ENCODE measurements around the gene LRRC25.
A peak's percentile ranks its signal among the peaks of the same experiment; 100 is the strongest.

Gene LRRC25

GRCh38 chr19:18433015-18433691 is 35.7 kb upstream of the LRRC25 start (continued):
- peak; percentile 93 for TF ChIP-seq GLIS2 (tag by site-specific recombination; IDR thresholded peaks at IDR 0.05)
- TF ChIP-seq KLF1 (tag by site-specific recombination; IDR thresholded peaks at IDR 0.05) = peak; percentile 78; the same call in 1 of the 2 replicates
- no peak for TF ChIP-seq HOXA7 (CRISPR knock-in tag; IDR thresholded peaks at IDR 0.05; ENCODE audit: borderline replicate concordance)
- TF ChIP-seq KLF8 (tag by site-specific recombination; IDR thresholded peaks at IDR 0.05) = peak; percentile 96
- 0 out of 2 replicates have a peak, but pooled peaks have one; percentile 8 for TF ChIP-seq ZBTB21 (tag by site-specific recombination; IDR thresholded peaks at IDR 0.05)
- peak; percentile 87 for TF ChIP-seq ZBTB26 (tag by site-specific recombination; optimal IDR thresholded peaks at IDR 0.05)
- TF ChIP-seq ZNF555 (tag by site-specific recombination; conservative IDR thresholded peaks at IDR 0.05) = no peak
- TF ChIP-seq ZNF629 (tag by site-specific recombination; IDR thresholded peaks at IDR 0.05) = peak; percentile 69
- peak; percentile 91 for TF ChIP-seq ZBTB11 (tag by site-specific recombination; conservative IDR thresholded peaks at IDR 0.05; ENCODE audit: low read depth)
- TF ChIP-seq OVOL3 (tag by site-specific recombination; IDR thresholded peaks at IDR 0.05) = peak; percentile 48; the same call in 1 of the 2 replicates
- no peak for TF ChIP-seq ZSCAN23 (tag by site-specific recombination; IDR thresholded peaks at IDR 0.05)
- no peak for TF ChIP-seq ZNF704 (tag by site-specific recombination; IDR thresholded peaks at IDR 0.05)
- TF ChIP-seq ZXDB (tag by site-specific recombination; IDR thresholded peaks at IDR 0.05) = peak; percentile 98
- TF ChIP-seq YY2 (tag by site-specific recombination; IDR thresholded peaks at IDR 0.05) = peak; percentile 93
- no peak for TF ChIP-seq ZNF362 (tag by site-specific recombination; IDR thresholded peaks at IDR 0.05)
- TF ChIP-seq PRDM6 (tag by site-specific recombination; IDR thresholded peaks at IDR 0.05) = no peak
- TF ChIP-seq TRIM28 (IDR thresholded peaks at IDR 0.05; ENCODE audit: borderline replicate concordance, low read length) = no peak
- TF ChIP-seq ATF2 (tag by site-specific recombination; IDR thresholded peaks at IDR 0.05; ENCODE audit: low read depth) = no peak
- TF ChIP-seq ZNF404 (tag by site-specific recombination; IDR thresholded peaks at IDR 0.05) = no peak
- TF ChIP-seq ZSCAN4 (tag by site-specific recombination; IDR thresholded peaks at IDR 0.05) = 0 out of 2 replicates have a peak, but pooled peaks have one; percentile 12
- no peak for TF ChIP-seq PRDM1 (tag by site-specific recombination; IDR thresholded peaks at IDR 0.05)
- no peak; the same call in 1 of the 2 replicates for TF ChIP-seq ZNF513 (tag by site-specific recombination; IDR thresholded peaks at IDR 0.05)
- 0 out of 2 replicates have a peak, but pooled peaks have one; percentile 15 for TF ChIP-seq ZBTB1 (tag by site-specific recombination; IDR thresholded peaks at IDR 0.05)
- no peak for TF ChIP-seq ZNF18 (tag by site-specific recombination; IDR thresholded peaks at IDR 0.05)
- TF ChIP-seq ZNF239 (tag by site-specific recombination; IDR thresholded peaks at IDR 0.05) = peak; percentile 68; the same call in 1 of the 2 replicates

Measured in HEK293 (cell line).